CD4-positive, alpha-beta T cell treated with Interleukin-15 for 4 hours (primary cell): ENCODE data around the gene ZNF543.
"Not testable (repeated sequence)": the region's sequence is repeated elsewhere in the genome, so short reads cannot be mapped to it uniquely, and the experiment has no call there.

Source experiments
- DNase-seq: peaks from one replicate; pipeline ENCODE4 v3.0.0-alpha.2; 2020; ENCODE audit warnings: low spot score

Gene ZNF543

GRCh38 chr19:57320180-57321084, at the start of gene ZNF543:
ZNF543 (plus strand) TSS chr19:57320472; CDS start chr19:57320854, 382 bp downstream.
- DNase-seq = peak; percentile 93

GRCh38 chr19:57271280-57271679, 49.0 kb upstream of the ZNF543 start:
- no peak for DNase-seq

- DNase-seq = no peak
Measured at GRCh38 chr19:57273014-57273413, 47.3 kb upstream of the ZNF543 start.

GRCh38 chr19:57276430-57276829, 43.8 kb upstream of the ZNF543 start:
- no peak for DNase-seq

GRCh38 chr19:57278481-57278880, 41.8 kb upstream of the ZNF543 start:
- DNase-seq = not testable (repeated sequence)

GRCh38 chr19:57279418-57280164, 40.7 kb upstream of the ZNF543 start:
- DNase-seq = peak; percentile 76

- peak; percentile 97 for DNase-seq
Measured at GRCh38 chr19:57280165-57280961, 39.9 kb upstream of the ZNF543 start, which contains the start of gene ZNF460. ZNF460 (plus strand) TSS chr19:57280485; CDS start chr19:57280807, 322 bp downstream.

GRCh38 chr19:57280962-57281400, 39.3 kb upstream of the ZNF543 start:
- DNase-seq = peak; percentile 31

GRCh38 chr19:57282011-57282643, 38.1 kb upstream of the ZNF543 start:
- DNase-seq = no peak

GRCh38 chr19:57288373-57288772, 31.9 kb upstream of the ZNF543 start:
- no peak for DNase-seq

- no peak for DNase-seq
Measured at GRCh38 chr19:57290970-57291369, 29.3 kb upstream of the ZNF543 start.

- DNase-seq = no peak
Measured at GRCh38 chr19:57292547-57292946, 27.7 kb upstream of the ZNF543 start.

- DNase-seq = no peak
Measured at GRCh38 chr19:57293719-57294118, 26.6 kb upstream of the ZNF543 start.

- DNase-seq = no peak
Measured at GRCh38 chr19:57302020-57302465, 18.2 kb upstream of the ZNF543 start.

GRCh38 chr19:57302727-57303401, 17.4 kb upstream of the ZNF543 start:
- DNase-seq = no peak

GRCh38 chr19:57305056-57305455, 15.2 kb upstream of the ZNF543 start:
- DNase-seq = no peak

- no peak for DNase-seq
Measured at GRCh38 chr19:57308514-57308913, 11.8 kb upstream of the ZNF543 start.

- DNase-seq = no peak
Measured at GRCh38 chr19:57310792-57311191, 9.5 kb upstream of the ZNF543 start.

- no peak for DNase-seq
Measured at GRCh38 chr19:57314146-57314545, 6.1 kb upstream of the ZNF543 start.

- no peak for DNase-seq
Measured at GRCh38 chr19:57317503-57317902, 2.8 kb upstream of the ZNF543 start.

- no peak for DNase-seq
Measured at GRCh38 chr19:57319869-57320179, 448 bp upstream of the ZNF543 start.
